Stimulated activated CD4-positive, alpha-beta T cell treated with anti-CD3 and anti-CD28 coated beads, Interleukin-2, amount 100 ng/mL, for 24 hours (primary cell): ENCODE data around the gene CLK4.

Experiments
- DNase-seq, 2 donors: peaks; one replicate each; pipeline ENCODE4 v3.0.0-alpha.2; 2020

Gene CLK4

DNA sequence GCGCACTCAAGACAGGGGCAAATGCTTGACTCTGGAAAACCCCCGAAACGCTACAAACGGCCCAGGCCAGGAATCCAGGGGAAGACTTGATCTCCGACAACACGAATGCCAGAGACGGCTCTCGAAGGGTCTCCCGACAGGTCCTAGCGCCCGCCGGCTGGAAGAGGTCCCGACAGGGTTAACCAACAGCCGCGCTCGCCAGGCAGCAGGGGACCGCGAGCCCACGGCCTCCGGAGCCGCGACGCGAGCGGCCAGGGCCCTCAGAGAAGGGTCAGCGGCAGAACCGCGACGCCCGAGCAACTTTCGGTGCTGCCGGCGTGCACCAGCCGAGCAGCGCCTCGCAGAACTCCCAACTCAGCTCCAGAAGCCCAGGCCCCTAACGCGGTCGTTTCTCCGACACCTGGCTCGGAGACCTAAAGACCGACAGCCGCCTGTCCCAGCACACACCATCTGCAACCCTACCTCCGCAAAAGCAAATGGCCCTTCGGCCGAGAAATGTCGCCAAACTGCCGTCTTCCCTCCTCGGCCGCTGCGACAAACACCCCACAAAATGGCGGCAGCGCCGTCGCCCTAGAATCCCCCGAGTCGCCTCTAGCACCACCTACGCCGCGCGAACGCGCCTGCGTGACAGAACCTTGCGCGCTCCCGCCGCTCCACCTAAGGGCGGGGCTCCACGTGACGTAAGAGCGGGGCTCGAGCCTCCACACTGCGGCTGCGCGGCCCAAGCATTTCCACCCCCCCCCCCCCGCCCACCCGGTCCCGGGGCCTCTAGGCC lies at the start of gene CLK4:
Gene CLK4 (minus strand): TSS at position 567 of the 775 bp plus-strand sequence. CDS start 3,634 bp downstream, outside the sequence.
- DNase-seq = peak; percentile 98

DNA sequence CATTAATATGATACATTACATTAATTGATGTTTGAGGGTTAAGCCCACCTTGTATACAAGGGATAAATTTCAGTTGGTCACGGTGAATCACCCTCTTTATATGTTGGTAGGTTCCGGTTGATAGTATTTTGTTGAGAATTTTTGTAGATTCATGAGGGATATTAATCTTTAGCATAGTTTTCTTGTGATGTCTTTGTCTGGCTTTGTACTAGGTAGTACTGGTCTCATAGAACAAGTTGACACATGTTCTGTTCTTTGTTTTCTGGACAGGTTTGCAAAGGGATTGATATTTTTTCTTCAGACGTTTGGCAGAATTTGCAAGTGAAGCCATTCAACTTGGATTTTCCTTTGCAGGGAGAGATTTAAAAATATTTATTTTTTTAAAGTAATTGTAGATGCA lies 49.1 kb upstream of the CLK4 start:
- no peak for DNase-seq

DNA sequence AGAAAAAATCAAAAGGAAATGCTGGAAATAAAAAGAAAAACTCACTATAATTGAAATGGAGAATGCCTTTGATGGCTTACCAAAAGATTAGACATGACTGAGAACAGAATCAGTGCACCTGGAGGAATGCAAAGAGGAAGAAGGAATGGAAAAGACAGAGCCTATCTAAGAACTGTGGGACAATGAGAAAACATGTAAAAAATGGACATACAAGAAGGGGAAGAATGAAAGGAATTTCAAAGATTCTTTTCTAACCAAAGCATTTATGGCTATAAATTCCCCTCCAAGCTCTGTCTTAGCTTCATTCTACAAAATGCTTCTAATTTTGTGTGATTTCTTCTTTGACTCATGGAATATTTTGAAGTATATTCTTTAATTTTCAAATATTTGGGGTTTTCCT lies 47.5 kb upstream of the CLK4 start:
- no peak for DNase-seq

DNA sequence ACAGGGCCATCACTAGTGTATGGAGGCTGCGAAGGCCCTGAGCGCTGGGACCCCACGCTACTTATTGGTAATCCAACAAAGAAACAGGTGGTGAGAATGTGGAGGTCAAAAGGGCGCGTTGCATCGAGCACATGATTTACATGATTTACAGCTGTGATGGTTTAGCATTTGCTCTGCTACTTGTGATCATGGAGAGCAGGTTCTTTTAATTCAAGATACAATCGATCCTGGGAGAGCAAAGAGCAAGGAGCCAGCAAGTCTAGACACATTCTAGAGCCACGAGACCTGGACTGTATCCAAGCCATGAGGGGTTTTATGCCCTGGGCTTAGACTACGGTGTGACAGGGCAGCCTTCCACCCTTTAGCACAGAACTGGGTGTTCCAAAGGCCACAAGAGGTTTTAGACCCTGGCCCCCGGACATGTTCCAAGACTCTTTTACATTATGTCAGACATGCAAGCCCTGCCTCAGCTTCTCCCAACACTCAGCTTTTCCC lies 47.0 kb upstream of the CLK4 start:
- no peak for DNase-seq

DNA sequence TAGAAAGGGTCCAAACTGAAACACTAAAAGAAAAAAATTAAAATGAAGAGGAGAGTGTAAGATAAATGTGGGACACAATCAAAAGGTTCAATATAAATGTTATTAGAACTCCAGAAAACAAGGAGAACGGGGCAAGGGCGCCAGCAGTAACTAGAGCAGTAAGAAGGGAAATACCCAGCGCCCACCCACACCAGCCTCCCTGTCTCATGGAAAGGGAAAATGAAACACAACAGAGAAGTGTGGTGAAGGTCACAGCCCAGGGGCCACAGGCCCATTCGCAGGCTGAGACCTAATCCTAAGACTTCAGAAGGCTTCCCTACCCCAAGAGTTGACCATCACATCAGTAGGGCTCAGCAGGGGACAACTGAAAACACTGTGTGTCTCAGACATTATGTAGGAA lies 45.8 kb upstream of the CLK4 start:
- peak in 1 of 2 donors; percentile 9 for DNase-seq

DNA sequence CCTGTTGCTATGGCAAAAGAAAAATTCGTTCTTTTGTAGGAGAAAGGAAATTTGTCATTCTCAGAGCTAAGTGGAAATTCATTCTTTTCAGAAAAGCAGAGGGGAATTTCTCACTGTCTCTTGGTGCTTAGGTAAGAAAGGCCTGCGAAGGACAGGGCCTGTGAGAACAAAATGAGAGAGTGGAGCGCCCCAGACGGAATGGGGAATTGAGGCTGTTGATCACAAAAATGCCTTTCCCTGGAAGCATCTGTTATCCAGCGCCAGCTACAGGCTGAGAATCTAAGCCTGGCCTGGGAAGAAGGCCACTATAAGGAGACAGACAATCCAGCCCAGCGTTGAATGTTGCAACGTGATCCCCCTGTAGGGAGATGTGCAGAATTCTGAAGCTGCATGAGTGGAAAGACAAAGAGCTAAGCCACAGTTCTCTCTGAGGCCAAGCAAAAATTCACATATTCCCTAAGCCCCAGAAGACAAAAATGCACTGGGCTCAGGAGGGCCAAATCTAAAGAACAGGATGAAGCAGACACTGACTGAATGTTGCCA lies 44.8 kb upstream of the CLK4 start:
- DNase-seq = no peak

DNA sequence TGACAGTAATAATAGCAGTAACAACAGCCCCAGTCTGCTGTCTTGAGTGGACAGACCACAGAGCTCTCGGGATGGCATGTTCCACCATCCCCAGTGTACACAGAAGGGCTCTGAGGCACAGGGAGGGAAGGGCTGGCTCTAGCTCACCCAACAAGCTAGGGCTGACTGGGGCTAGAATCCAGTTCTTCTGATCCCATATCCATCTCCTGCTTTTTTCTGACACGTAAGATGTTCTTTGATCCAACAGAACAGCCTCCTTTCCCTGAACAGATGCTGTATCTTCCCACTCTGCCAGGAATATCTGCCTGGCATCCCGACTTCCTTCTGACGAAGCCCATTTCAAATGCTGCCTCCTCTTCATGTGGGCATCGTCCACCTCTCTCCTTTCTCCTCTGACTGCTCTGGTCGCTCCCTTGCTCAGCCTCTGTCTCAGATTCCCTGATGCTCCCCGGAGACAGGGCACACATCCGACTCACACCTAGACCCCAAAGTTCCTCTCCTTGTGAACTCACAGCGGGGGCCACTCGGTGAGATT lies 43.6 kb upstream of the CLK4 start:
- no peak for DNase-seq

DNA sequence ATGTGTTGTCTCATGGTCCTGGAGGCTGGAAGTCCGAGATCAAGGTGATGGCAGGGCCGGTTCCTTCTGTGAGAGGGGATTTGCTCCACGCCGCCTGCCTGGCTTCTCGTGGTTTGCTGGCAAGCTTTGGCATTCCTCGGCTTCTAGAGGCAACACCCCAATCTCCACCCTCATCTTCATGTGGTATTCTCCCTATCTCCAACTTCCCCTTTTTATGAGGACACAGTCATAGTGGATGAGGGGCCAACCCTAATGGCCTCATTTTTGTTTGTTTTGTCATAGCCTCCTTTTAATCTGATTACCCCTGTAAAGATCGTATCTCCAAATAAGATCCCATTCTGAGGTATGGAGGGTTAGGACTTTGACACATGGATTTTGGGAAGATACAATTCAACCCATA lies 41.7 kb upstream of the CLK4 start:
- no peak for DNase-seq

DNA sequence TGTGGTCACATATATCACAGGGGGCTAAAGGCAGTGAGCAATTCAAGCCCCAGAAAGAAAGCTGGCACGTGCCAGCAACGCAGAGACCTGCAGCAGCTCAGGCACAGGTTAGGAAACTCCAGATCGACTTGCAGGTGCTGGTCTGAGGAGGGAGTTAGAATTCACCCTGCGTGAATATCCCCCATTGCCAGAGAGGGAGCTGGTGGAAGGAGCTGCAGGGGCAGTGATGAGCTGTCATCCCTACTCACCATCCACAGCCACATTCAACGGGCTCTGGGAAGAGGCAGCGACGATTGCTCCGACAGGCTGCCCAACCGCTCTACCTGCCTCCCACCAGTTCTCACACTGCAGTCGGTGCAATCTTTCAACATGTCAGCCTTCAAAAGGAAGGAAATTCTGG lies 40.8 kb upstream of the CLK4 start:
- no peak for DNase-seq

DNA sequence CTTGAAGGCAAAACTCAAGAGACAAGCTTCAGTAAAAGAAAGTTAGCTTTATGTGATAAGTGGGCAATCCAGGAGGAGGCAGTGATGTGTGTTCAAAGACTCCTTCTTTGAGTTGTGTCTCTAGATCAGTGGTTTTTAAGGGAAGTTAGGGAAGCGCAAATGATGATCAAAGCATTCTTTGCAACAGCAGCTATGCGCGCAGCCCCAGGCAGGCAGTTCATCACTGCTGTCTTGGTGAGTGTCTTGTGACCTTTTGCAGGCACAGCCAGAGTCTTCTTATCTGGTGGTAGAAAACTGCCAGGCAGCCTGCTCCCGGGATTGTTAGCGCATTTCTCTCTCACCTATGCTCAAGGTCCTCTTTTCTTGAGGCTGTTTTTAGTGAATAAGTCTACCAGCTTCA lies 40.3 kb upstream of the CLK4 start:
- DNase-seq = no peak

DNA sequence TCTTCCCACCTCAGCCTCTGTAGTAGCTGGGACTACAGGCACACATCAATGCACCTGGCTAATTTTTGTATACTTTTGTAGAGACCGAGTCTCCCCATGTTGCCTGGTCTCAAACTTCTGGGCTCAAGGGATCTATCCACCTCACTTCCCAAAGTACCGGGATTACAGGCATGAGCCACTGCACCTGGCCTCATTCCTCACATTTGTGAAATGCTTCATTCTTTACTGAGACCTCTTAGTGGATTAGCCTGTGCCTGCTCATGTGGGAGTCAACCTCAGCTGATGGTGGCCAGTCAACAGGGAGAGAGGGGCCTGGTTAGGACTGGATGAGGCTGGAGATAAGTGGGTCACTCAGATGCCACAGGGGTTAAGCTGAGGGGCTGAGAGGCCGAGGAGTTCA lies 37.3 kb upstream of the CLK4 start:
- no peak for DNase-seq

DNA sequence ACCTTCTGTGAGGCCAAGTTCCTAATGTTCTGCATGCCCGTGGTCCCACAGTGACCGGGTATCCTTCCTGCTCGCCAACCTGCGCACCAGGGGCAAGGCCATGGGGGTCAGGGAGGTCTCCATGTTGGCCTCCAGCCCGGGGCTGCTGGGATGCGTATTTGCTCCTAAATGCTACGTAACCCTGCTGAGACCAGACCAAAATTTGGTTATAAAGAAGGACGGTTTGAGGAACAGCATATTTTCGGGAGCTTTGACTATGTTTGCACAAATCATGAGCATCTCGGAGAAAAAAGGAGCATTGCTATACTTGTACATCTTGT lies 35.7 kb upstream of the CLK4 start:
- no peak for DNase-seq

DNA sequence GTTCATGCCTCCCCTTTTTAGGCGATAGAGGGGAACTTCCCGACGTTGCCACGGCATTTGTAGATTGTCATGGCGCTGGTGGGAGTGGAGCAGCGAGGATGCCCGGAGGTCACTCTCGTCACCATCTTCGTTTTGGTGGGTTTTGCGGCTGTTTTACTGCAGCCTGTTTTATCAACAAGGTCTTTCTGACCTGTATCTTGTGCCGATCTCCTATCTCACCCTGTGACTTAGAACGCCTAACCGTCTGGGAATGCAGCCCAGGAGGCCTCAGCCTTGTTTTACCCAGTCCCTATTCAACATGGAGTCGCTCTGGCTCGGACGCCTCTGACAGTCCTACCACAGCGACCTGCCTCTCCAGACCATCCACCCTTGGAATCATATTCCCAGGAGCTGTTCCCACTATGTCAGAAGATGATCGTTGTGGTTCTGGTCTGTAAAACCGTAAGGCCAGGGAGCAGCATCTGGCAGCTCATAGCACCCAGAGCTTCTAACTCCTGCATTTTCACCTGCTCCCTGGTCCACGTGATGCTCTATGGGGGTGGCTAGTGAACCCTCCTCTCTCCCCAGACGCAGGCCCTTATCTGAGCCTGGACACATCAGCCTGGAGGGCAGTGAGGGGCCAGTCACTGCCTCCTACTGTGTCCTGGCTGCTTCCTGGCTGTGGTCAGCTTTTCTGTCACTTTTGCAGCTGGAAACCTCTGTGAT lies 35.1 kb upstream of the CLK4 start:
- DNase-seq = no peak

DNA sequence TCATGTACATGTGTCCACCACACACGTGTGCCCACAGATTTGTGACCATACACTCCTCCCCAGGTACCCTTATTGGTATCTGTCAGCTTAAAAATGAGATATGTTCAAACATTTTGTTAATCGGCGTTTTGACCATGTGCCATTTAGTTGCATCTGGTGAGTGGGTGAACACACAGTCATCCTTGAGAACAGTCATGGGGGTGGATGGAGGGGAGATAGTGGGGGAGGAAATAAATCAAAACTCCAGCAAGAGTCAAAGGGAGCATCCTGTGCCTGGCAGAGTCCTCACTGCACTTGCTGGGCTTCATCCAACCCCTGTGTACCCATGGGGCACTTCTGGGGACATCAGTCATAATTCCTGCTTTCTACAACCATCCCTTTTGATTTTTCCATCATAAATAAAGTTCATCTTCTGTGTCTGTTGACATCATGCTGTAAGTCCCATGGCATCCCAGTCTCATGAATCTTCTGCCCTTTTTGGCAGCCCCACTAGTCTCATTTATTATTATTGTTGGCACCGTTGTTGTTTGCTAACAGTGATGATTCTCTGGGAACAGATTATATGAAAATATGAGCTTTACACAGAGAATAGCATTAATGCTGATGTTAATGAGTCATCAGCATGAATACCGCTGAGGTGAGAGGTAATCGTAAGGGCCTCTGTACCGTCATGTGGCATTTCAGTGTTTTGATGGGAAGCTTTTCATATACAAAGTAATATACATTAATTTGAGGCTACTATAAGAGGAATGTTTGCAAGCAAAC lies 24.4 kb upstream of the CLK4 start:
- no peak for DNase-seq

DNA sequence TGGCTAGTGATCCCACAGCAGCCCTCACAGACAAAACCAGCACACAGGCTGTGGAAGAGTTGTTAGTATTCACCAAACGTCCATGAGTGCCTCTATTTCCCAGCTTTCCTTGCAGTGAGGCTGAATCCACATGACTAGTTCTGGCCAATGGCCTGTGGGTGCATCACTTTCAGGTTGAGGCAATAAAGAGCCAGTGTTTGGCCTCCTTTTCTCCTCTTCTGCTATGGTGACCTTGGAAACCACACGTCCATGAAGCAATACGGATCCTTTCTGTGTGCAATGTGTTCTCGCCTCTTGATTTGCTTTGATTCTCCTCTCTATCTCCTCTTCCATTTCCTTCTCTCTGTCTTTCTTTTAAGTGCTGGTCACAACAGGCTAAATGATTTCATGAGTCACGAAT lies 23.4 kb upstream of the CLK4 start:
- DNase-seq = no peak

DNA sequence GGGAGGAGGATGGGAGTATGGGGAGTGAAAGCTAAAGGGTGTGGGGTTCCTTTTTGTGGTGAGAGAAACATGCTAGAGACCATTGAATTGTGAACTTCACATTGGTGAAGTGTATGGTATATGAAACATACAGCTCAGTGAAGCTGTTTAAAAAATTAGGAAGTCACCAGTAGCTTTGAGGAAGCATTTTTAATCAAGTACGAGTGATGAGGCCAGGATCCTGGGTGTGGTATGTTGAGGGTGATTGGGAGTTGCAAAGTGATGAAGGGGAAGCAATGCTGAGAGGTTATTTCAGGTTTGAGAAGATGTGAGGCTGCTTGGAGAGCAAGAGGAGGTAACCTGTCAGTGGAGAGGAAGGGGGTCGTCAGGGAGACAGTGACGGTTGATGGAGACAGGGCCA lies 22.7 kb upstream of the CLK4 start:
- DNase-seq = no peak

DNA sequence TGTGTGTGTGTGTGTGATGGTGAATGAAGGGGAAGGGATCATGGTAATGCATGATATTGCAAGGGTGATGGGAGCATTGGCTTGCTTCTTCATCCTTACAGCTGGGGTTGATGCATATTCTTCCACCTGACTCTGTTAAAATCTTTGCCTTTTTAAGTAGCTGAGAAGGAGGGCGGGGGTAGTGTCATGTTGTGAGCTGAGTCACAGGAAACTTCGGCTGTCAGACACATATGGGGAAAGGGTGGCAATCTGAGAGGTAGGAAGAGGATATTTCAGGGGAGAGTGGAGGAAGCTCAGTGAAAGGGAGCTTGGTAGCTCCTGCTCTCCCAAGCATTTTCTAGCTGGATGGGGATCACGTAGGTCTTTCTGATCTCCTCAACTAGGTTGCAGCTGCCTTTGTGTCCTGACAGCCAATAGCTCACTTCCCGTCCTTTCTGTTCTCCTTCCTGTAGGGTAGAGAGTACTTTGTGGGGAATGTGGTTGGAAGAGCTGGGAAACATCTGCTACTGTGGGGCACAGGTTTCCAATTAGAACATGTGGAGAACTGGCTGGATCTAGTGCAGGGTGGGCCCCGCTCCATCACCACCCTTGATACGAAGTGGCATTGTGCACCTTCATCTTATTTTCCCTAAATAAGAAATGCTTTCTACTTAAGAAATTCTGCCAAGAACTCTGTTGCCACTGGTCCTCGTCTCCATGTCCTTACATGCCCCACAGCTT lies 18.1 kb upstream of the CLK4 start:
- no peak for DNase-seq

DNA sequence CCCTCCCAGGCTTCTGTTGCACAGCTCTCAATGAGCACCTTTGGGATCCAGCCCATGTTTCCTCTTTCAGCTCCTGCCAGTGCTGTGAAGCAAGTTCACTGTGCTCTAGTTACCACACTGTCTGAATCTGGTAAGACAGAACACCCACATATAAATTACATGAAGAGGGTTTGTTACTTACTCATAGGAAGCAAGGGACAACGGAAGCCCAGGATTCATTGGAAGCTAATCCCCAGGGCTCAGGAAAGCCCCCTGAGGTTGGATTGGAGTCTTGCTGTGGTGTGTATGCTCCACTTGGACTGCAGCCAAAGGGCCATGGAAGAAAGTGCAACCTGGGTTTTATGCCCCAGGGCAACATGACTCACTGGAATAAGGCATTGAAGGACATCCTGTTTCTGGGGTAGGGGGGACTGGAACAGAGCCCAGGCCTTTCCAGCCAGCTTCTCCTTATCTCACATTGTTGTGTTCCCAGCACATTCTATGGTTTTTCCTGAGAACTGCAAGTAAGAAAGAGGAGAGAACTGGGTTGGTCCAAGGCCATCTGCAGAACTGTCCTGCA lies 15.6 kb upstream of the CLK4 start:
- DNase-seq = no peak

DNA sequence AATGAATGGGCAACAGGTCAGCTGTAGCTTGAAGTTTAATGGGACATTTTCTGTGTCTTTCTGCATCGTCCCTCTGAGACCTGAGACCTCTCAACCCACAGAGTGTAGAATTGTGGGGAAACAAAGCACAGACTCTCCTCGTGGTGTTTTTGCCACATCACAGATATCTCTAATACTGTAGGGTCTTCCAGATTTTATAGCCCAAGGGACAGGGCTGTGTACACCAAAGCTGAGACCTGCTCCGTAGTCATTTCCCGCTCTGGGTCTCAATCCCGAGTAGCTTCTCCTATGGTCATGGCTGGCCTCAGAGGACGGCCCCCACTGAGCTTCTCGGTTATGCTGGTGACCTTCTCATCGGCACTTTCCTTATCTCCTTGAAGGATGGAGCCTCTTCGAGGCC lies 14.9 kb upstream of the CLK4 start:
- DNase-seq = no peak

DNA sequence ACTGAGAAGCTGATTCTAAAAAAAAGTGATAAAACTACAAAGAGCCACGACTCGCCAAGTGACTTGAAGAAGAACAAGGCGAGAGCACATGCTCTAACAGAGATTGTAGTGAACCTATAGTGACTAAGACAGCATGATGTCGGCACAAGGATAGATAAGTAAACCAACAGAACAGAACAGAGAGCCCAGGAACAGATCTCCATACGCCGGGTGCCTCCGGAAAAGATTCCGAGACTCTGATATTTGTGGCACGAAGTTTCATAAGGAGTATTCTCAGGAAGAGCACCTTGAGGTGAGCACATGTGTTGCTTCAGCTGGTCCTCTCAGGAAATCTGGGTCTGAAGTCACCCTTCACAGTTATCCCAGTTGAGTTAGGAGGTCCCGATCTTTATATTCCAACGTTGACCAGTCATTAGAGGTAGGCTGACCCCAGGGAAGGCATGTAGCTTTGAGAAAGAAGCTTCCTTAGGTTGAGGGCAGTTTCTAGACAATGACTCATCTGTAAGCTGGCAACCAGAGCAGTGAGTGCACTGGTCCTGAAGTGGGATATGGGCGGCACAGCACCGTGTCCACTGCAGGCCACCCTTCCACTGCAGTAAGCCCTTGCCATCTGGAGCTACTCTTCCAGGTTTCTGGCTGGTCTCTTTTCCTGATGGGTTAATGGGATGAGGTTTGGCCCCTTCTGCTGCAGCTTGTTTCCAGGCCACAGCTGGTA lies 13.6 kb upstream of the CLK4 start:
- no peak for DNase-seq

DNA sequence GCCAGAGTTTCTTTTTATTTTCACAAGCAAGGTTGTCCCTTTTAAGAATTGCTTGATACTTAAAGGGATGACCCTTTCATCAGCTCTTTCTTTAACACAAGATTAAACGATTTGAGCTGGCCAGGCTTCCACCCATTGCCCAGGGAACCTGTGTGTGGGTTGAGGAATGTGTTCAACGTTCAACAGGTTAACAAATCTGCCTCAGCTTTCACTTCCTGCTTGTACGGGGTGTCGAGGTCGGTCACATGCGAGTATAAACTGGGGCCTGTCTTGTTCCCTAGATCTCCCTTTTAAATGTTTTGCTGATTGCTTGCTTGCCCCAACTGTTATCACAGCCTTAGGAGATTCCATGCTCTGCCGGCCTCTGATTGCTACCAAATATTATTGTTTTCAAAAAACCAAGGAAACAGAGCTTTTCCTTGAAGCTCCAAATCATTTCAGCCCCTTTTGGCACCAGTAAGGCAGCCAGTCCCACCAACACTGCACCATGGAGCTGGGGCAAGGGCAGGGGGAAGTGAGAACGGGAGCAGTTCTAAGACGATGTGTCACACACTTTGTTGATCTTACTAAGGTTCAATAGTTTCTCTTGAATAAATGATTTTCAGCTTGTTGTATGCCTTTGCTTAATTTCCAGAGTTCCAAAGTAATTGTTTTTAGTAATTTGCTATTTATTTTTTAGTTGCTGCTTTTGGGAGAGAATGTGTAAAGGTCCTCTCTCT lies 10.7 kb upstream of the CLK4 start:
- no peak for DNase-seq
